H9 (cell line): ENCODE data around the gene MEFV. TPM values are rescaled to one million over a fixed set of nuclear protein-coding genes. Genes with fewer than 3 reads are reported as not detected.

ENCODE experiments used
- DNase-seq: peaks from one replicate; pipeline ENCODE4 v3.0.0-alpha.2; 2017
- H2AFZ ChIP-seq: one replicate; pipeline ENCODE4 v1.6.1; 2013; ENCODE audit warnings: mild to moderate bottlenecking, low read length, control low read depth, moderate library complexity
- H2AK5ac ChIP-seq: 2 replicates; pipeline ENCODE4 v1.6.1; 2013; ENCODE audit warnings: low read length, control low read depth, mixed read lengths; ENCODE audit not compliant: insufficient read length
- H2BK120ac ChIP-seq: one replicate; pipeline ENCODE4 v1.6.1; 2013; ENCODE audit warnings: low read depth, mild to moderate bottlenecking, low read length, control low read depth, inconsistent platforms; ENCODE audit not compliant: poor library complexity, severe bottlenecking
- H2BK12ac ChIP-seq: 2 replicates; pipeline ENCODE4 v1.6.1; 2013; ENCODE audit warnings: low read length, control low read depth, mixed read lengths, low read depth; ENCODE audit not compliant: insufficient read length
- H2BK15ac ChIP-seq: 2 replicates; pipeline ENCODE4 v1.6.1; 2013; ENCODE audit warnings: low read depth, low read length, control low read depth
- H2BK20ac ChIP-seq: one replicate; pipeline ENCODE4 v1.6.1; 2013; ENCODE audit warnings: low read depth, mild to moderate bottlenecking, low read length, control low read depth, inconsistent platforms; ENCODE audit not compliant: poor library complexity, severe bottlenecking
- H2BK5ac ChIP-seq: 2 replicates; pipeline ENCODE4 v1.6.1; 2013; ENCODE audit warnings: low read length, control low read depth, mixed read lengths; ENCODE audit not compliant: insufficient read length
- H3K14ac ChIP-seq: 2 replicates; pipeline ENCODE4 v1.6.1; 2013; ENCODE audit warnings: low read length, control low read depth; ENCODE audit not compliant: insufficient read depth
- H3K18ac ChIP-seq: 2 replicates; pipeline ENCODE4 v1.6.1; 2013; ENCODE audit warnings: low read depth, mild to moderate bottlenecking, mixed read lengths, low read length, control low read depth; ENCODE audit not compliant: insufficient read length
- H3K23ac ChIP-seq: 2 replicates; pipeline ENCODE4 v1.6.1; 2013; ENCODE audit warnings: low read length, control low read depth, mixed read lengths, low read depth; ENCODE audit not compliant: insufficient read length
- H3K23me2 ChIP-seq: 2 replicates; pipeline ENCODE4 v1.6.1; 2013; ENCODE audit warnings: low read depth, mild to moderate bottlenecking, mixed read lengths, low read length, control low read depth; ENCODE audit not compliant: insufficient read length, poor library complexity, severe bottlenecking
- H3K27ac ChIP-seq: 2 replicates; pipeline ENCODE4 v1.5.1; 2013; ENCODE audit warnings: low read length, control low read depth, mixed read lengths, low read depth; ENCODE audit not compliant: insufficient read length
- H3K27me3 ChIP-seq: 2 replicates; pipeline ENCODE4 v1.6.1; 2013; ENCODE audit warnings: low read length, control low read depth, inconsistent platforms; ENCODE audit not compliant: insufficient read depth
- H3K4ac ChIP-seq: 2 replicates; pipeline ENCODE4 v1.6.1; 2013; ENCODE audit warnings: low read depth, mild to moderate bottlenecking, control low read depth, inconsistent platforms, low read length, moderate library complexity
- H3K4me1 ChIP-seq: 2 replicates; pipeline ENCODE4 v1.6.1; 2013; ENCODE audit warnings: low read length, control low read depth, inconsistent platforms; ENCODE audit not compliant: insufficient read depth
- H3K4me2 ChIP-seq: 2 replicates; pipeline ENCODE4 v1.6.1; 2013; ENCODE audit warnings: low read length, control low read depth, mixed read lengths; ENCODE audit not compliant: insufficient read length, insufficient read depth
- H3K56ac ChIP-seq: 2 replicates; pipeline ENCODE4 v1.6.1; 2013; ENCODE audit warnings: low read depth, mild to moderate bottlenecking, mixed read lengths, low read length, control low read depth; ENCODE audit not compliant: insufficient read length
- H3K79me1 ChIP-seq: 2 replicates; pipeline ENCODE4 v1.6.1; 2013; ENCODE audit warnings: low read depth, mild to moderate bottlenecking, moderate library complexity, low read length, control low read depth, inconsistent platforms; ENCODE audit not compliant: insufficient read depth, poor library complexity, severe bottlenecking
- H3K79me2 ChIP-seq: 2 replicates; pipeline ENCODE4 v1.6.1; 2013; ENCODE audit warnings: low read length, control low read depth, inconsistent platforms; ENCODE audit not compliant: insufficient read depth
- H3K9ac ChIP-seq: 2 replicates; pipeline ENCODE4 v1.6.1; 2013; ENCODE audit warnings: low read length, control low read depth, mixed read lengths; ENCODE audit not compliant: insufficient read length; ENCODE audit errors: extremely low read depth
- H3K9me3 ChIP-seq: one replicate; pipeline ENCODE4 v1.6.1; 2013; ENCODE audit warnings: low read depth, low read length, inconsistent platforms; ENCODE audit not compliant: control insufficient read depth
- H3T11ph ChIP-seq: one replicate; pipeline ENCODE4 v1.6.1; 2013; ENCODE audit warnings: mild to moderate bottlenecking, low read length, control low read depth, inconsistent platforms
- H4K20me1 ChIP-seq: one replicate; pipeline ENCODE4 v1.6.1; 2013; ENCODE audit not compliant: control insufficient read depth, insufficient read length, insufficient read depth
- H4K5ac ChIP-seq: 2 replicates; pipeline ENCODE4 v1.6.1; 2013; ENCODE audit warnings: low read depth, mild to moderate bottlenecking, mixed read lengths, low read length, control low read depth; ENCODE audit not compliant: insufficient read length
- H4K8ac ChIP-seq: replicated peaks from 2 replicates; pipeline ENCODE4 v1.6.1; 2013; ENCODE audit warnings: low read length, control low read depth, mixed read lengths, low read depth; ENCODE audit not compliant: insufficient read length
- H4K91ac ChIP-seq: 2 replicates; pipeline ENCODE4 v1.6.1; 2013; ENCODE audit warnings: low read depth, mild to moderate bottlenecking, moderate library complexity, mixed read lengths, low read length, control low read depth; ENCODE audit not compliant: insufficient read length
- H3K27ac Mint-ChIP-seq, 3 experiments: 2 replicates in 2 of 3; 3 replicates in 1 of 3; pipeline ENCODE4 v1.8.0; 2020 to 2021; ENCODE audit warnings: mixed read lengths in 3 of 3, mild to moderate bottlenecking in 1 of 3, moderate library complexity in 1 of 3
- H3K27me3 Mint-ChIP-seq: 2 replicates; pipeline ENCODE4 v1.8.0; 2021; ENCODE audit warnings: low read depth, mild to moderate bottlenecking, moderate library complexity, mixed read lengths
- H3K36me3 Mint-ChIP-seq, 3 experiments: 2 replicates in 2 of 3; 3 replicates in 1 of 3; pipeline ENCODE4 v1.8.0; 2020 to 2021; ENCODE audit warnings: low read depth in 3 of 3, mixed read lengths in 3 of 3; ENCODE audit not compliant: insufficient read depth in 1 of 3
- H3K4me1 Mint-ChIP-seq, 2 experiments: 2 replicates each; pipeline ENCODE4 v1.8.0; 2020; ENCODE audit warnings: mixed read lengths in 2 of 2
- H3K4me3 Mint-ChIP-seq, 2 experiments: 2 replicates in 1 of 2; 3 replicates in 1 of 2; pipeline ENCODE4 v1.8.0; 2020 to 2021; ENCODE audit warnings: mild to moderate bottlenecking in 2 of 2, mixed read lengths in 2 of 2, moderate library complexity in 1 of 2
- H3K9me3 Mint-ChIP-seq, 2 experiments: 2 replicates in 1 of 2; 3 replicates in 1 of 2; pipeline ENCODE4 v1.8.0; 2020; ENCODE audit warnings: mild to moderate bottlenecking in 2 of 2, mixed read lengths in 2 of 2, moderate library complexity in 1 of 2
- CTCF ChIP-seq: fragments of 200-600 bp; sonication (generic); conservative IDR thresholded peaks from 3 replicates; pipeline ENCODE4 v1.8.0; 2021; ENCODE audit warnings: antibody characterized with exemption, mild to moderate bottlenecking
- WGBS: extraction: QIAGEN DNeasy Blood & Tissue Kit; methylation state at CpG from one replicate; pipeline ENCODE4 v1.1.7; 2013; ENCODE audit warnings: missing lambda C conversion rate, low lambda C conversion rate, mixed read lengths; ENCODE audit not compliant: insufficient read length; ENCODE audit errors: extremely low coverage; 5-methylcytosine and 5-hydroxymethylcytosine counted together
- total RNA-seq: library from RNA; stranded (reverse); gene quantifications from 2 replicates; pipeline ENCODE4 v1.2.1, GENCODE V29; 2021

Gene MEFV
- total RNA-seq, 1 experiment from 2014 or later, result not detected

- H2BK15ac ChIP-seq, result no peak overlapping the region
- H3K23me2 ChIP-seq, result no peaks in the 10 kb centered on the region
- H3K56ac ChIP-seq, result no peak overlapping the region
- Mint-ChIP-seq H3K4me1 (no peaks in the 10 kb centered on the region), H3K27me3 (peaks cover 24% of the 10 kb centered on the region), H3K27ac (no peak overlapping the region), H3K9me3 (peaks cover 71 to 74% of the 10 kb centered on the region in 2 experiments), H3K36me3 (peaks cover 0 to 6% (median 0%) of the 10 kb centered on the region in 3 experiments; a peak in 3 of 7 replicates), H3K4me3 (no peak overlapping the region)
- H2BK20ac ChIP-seq, result no peak overlapping the region
- H3T11ph ChIP-seq, result no peak overlapping the region
- no peak overlapping the region for H2BK5ac ChIP-seq
- H3K79me2 ChIP-seq, result no peaks in the 10 kb centered on the region
- no peak overlapping the region for H4K5ac ChIP-seq
- H4K8ac ChIP-seq, result no peak overlapping the region
- no peak overlapping the region for H3K18ac ChIP-seq
- H3K27ac ChIP-seq, result no peak overlapping the region
- H4K91ac ChIP-seq, result no peak overlapping the region
- no peaks in the 10 kb centered on the region for H3K9me3 ChIP-seq
- no peak overlapping the region for H2AK5ac ChIP-seq
- no peak overlapping the region for H3K9ac ChIP-seq
- H3K23ac ChIP-seq, result no peak overlapping the region
- H3K27me3 ChIP-seq, result no peaks in the 10 kb centered on the region
- no peak overlapping the region for H3K14ac ChIP-seq
- no peak overlapping the region for H3K4me2 ChIP-seq
- WGBS, result no CpG with 5 or more reads among the region's 11 CpGs
- no peaks in the 10 kb centered on the region for H3K4me1 ChIP-seq
- no peak overlapping the region for H3K4ac ChIP-seq
- H2BK120ac ChIP-seq, result no peak overlapping the region
- no peaks in the 10 kb centered on the region for H4K20me1 ChIP-seq
- no peak for DNase-seq
- TF ChIP-seq CTCF, result no peak
- no peak overlapping the region for H2BK12ac ChIP-seq
- H3K79me1 ChIP-seq, result no peaks in the 10 kb centered on the region
- H2AFZ ChIP-seq, result no peak overlapping the region
Measured at GRCh38 chr16:3242709-3243108, 13.7 kb downstream of the MEFV start.
